SH-SY5Y (cell line): Measurements from ENCODE around the gene KCNK17.

Experiments used
- GATA2 ChIP-seq: IDR thresholded peaks from 2 replicates; pipeline ENCODE4 v1.6.1; 2011; ENCODE audit warnings: mild to moderate bottlenecking, low read depth, low read length
- GATA3 ChIP-seq: IDR thresholded peaks from 2 replicates; pipeline ENCODE4 v1.6.1; 2011; ENCODE audit warnings: low read depth, mild to moderate bottlenecking, low read length, moderate library complexity

DNA sequence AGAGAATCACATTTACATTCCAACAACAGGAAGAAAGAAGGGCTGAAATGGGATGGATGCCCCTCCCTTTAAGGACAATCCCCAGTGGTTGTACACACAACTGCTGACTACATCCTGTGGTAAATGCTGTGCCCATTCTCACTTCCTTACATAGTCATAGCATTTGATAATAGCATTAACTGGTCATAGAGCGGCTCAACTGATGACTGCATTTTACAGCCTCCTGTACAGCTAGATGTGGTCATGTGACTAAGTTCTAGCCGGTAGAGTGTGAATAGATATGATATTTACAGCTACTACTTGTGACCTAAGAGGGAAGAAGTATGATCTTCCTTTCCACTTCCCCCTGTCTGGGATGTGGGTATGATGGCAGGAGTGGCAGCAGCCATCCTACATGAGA, 24.7 kb downstream of the KCNK17 start:
- no peak for TF ChIP-seq GATA2
- TF ChIP-seq GATA3: no peak
